ENCODE results near the gene MYG1.
A peak's percentile ranks its signal among the peaks of the same experiment; 100 is the strongest.
"Not testable (repeated sequence)": the region's sequence is repeated elsewhere in the genome, so short reads cannot be mapped to it uniquely, and the experiment has no call there.

Gene MYG1

GRCh38 chr12:53327435-53328042, 28.0 kb downstream of the MYG1 start:
- no peaks in the 10 kb centered on the region for H3K36me3 Mint-ChIP-seq (ENCODE audit: low read depth)

GRCh38 chr12:53328043-53328435, 28.5 kb downstream of the MYG1 start:
- Mint-ChIP-seq H3K27me3 (ENCODE audit: low read depth) (peaks cover 18% of the 10 kb centered on the region), H3K4me3 (no peak overlapping the region)

More at GRCh38 chr12:53327435-53328042, 28.0 kb downstream of the MYG1 start:
- H3K27ac Mint-ChIP-seq: no peak overlapping the region
- H3K4me1 Mint-ChIP-seq (ENCODE audit: low read depth): peaks cover 13% of the 10 kb centered on the region
- H3K9me3 Mint-ChIP-seq: no peaks in the 10 kb centered on the region
- peaks cover 18% of the 10 kb centered on the region for H3K27me3 Mint-ChIP-seq (ENCODE audit: low read depth)
- H3K4me3 Mint-ChIP-seq: no peak overlapping the region

GRCh38 chr12:53330671-53331070, 31.2 kb downstream of the MYG1 start:
- H3K27ac Mint-ChIP-seq: no peak overlapping the region
- no peaks in the 10 kb centered on the region for H3K4me1 Mint-ChIP-seq (ENCODE audit: low read depth)
- no peak overlapping the region for H3K4me3 Mint-ChIP-seq
- H3K27me3 Mint-ChIP-seq (ENCODE audit: low read depth): peaks cover 38% of the 10 kb centered on the region
- no peaks in the 10 kb centered on the region for H3K9me3 Mint-ChIP-seq
- H3K36me3 Mint-ChIP-seq (ENCODE audit: low read depth): no peaks in the 10 kb centered on the region

More at GRCh38 chr12:53328043-53328435, 28.5 kb downstream of the MYG1 start:
- Mint-ChIP-seq H3K4me1 (ENCODE audit: low read depth) (peaks cover 10% of the 10 kb centered on the region), H3K27ac (no peak overlapping the region), H3K9me3 (no peaks in the 10 kb centered on the region), H3K36me3 (ENCODE audit: low read depth) (no peaks in the 10 kb centered on the region)

DNA sequence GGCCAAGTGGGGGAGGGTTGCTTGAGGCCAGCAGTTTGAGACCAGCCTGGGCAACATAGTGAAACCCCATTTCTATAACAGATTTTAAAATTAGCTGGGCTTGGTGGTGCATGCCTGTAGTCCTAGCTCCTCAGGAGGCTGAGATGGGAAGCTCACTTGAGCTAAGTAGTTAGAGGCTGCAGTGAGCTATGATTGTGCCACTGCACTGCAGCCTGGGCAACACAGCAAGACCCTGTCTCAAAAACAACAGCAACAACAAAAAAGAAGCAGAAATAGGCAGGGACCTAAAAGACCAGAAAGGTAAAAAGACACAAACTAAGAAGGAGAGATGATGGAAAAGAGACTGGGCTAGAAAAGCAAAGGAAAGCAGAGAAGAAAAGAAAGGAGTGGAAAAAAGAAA, 32.8 kb downstream of the MYG1 start:
- not testable (repeated sequence) for H3K27ac Mint-ChIP-seq; H3K4me1 Mint-ChIP-seq (ENCODE audit: low read depth); H3K4me3 Mint-ChIP-seq; H3K36me3 Mint-ChIP-seq (ENCODE audit: low read depth); H3K9me3 Mint-ChIP-seq
- H3K27me3 Mint-ChIP-seq (ENCODE audit: low read depth): peaks cover 51% of the 10 kb centered on the region

GRCh38 chr12:53332744-53333143, 33.2 kb downstream of the MYG1 start:
- Mint-ChIP-seq H3K36me3 (ENCODE audit: low read depth) (no peaks in the 10 kb centered on the region), H3K4me1 (ENCODE audit: low read depth) (peaks cover 4% of the 10 kb centered on the region), H3K27ac (no peak overlapping the region), H3K9me3 (no peaks in the 10 kb centered on the region), H3K27me3 (ENCODE audit: low read depth) (peaks cover 50% of the 10 kb centered on the region), H3K4me3 (no peak overlapping the region)

DNA sequence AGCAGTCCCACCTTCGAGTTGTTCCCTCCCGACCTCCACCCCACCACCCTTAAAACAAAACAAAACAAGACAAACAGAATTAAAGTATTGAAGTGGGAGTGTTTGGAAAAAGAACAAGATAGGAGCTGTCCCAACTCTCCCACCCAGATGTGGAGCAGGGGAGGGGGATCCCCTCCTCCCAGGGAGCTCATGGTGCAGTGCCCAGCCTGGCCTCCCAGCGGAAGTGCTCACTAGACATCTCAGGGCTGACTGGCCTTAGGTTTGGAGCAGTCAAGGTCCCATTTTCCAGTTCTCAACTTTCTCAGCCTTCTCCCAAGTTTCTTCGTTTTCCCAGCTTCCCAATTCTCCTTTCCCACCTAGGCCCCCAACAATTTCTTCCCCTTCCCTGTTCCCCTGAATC, 33.8 kb downstream of the MYG1 start:
- no peaks in the 10 kb centered on the region for H3K9me3 Mint-ChIP-seq

DNA sequence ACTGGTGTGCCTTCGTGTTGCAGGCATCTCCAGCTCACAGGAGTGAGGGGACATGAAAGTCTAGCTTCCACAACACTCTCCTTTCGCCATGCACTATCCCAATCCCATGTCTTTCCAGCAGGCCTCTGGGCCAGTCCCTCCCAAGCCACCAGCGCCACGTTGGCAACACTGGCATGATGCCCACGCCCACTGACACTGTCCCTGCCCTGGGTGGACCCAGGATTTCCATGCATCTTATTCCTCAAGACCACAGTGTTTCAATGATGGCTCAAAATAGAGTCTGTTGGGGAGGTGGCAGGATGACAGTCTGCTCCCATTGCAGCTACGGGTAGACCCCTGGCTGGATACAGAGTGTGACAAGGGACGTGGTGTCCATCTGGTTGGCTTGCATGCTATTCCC, 34.4 kb downstream of the MYG1 start:
- Mint-ChIP-seq H3K27me3 (ENCODE audit: low read depth) (peaks cover 57% of the 10 kb centered on the region), H3K4me3 (no peak overlapping the region), H3K9me3 (no peaks in the 10 kb centered on the region), H3K36me3 (ENCODE audit: low read depth) (no peaks in the 10 kb centered on the region), H3K27ac (no peak overlapping the region), H3K4me1 (ENCODE audit: low read depth) (peaks cover 9% of the 10 kb centered on the region)

More for the DNA sequence above, 33.8 kb downstream of the MYG1 start:
- Mint-ChIP-seq H3K4me3 (no peak overlapping the region), H3K27me3 (ENCODE audit: low read depth) (peaks cover 54% of the 10 kb centered on the region), H3K27ac (no peak overlapping the region), H3K36me3 (ENCODE audit: low read depth) (no peaks in the 10 kb centered on the region), H3K4me1 (ENCODE audit: low read depth) (peaks cover 8% of the 10 kb centered on the region)

DNA sequence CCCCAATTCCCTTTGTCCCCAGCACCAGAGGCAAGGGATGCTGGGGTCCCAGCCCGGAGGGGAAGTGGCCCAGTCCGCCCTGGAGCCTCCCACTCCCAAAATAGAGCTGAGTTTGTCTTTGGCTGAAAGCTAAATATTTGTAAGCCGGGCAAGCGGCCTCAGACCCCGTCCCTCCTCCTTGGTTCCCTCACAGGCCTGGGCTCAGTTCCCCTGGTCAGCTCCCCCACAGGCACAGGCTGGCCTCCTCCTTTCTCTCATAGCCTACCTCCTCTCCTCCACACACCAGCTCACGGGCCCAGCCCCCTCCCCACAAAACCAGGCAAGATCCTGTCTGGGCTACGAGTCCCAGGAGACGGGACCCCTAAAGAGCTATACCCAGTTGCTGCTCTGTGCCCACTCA, 35.3 kb downstream of the MYG1 start:
- H3K9me3 Mint-ChIP-seq: no peaks in the 10 kb centered on the region
- H3K27ac Mint-ChIP-seq: no peak overlapping the region
- H3K4me3 Mint-ChIP-seq: no peak overlapping the region
- H3K4me1 Mint-ChIP-seq (ENCODE audit: low read depth): peaks cover 9% of the 10 kb centered on the region
- H3K36me3 Mint-ChIP-seq (ENCODE audit: low read depth): no peaks in the 10 kb centered on the region
- peaks cover 59% of the 10 kb centered on the region for H3K27me3 Mint-ChIP-seq (ENCODE audit: low read depth)

GRCh38 chr12:53336181-53336681, 36.7 kb downstream of the MYG1 start, which contains the start of gene SP7:
Gene SP7, minus strand, starts transcription at chr12:53336354. Its CDS starts 708 bp downstream, at chr12:53335646.
- Mint-ChIP-seq H3K4me3 (no peak within 1 kb of the TSS), H3K9me3 (no peaks in the 10 kb centered on the region), H3K27me3 (ENCODE audit: low read depth) (peaks cover 66% of the 10 kb centered on the region), H3K36me3 (ENCODE audit: low read depth) (no peaks in the 10 kb centered on the region), H3K4me1 (ENCODE audit: low read depth) (peaks cover 9% of the 10 kb centered on the region), H3K27ac (no peak within 1 kb of the TSS)

DNA sequence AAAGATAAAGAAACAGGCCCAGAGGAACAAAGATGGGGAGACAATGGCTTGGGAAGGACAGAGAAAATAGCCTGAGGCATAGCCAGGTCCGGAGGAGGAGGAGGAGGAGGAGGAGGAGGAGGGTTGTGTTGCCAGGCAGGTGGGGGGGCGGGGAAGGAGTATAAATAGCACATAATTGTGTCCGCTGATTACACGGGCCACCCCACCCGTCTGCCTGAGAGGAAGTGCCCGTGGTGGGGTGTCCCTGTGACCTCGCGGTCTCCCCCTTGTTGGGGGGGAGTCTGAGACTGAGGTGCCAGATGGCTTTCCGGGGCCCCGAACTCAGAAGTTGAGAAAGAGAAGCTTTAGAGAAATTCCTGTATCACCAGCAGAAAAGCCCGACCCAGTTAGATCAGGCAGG, 38.5 kb downstream of the MYG1 start:
- peaks cover 62% of the 10 kb centered on the region for H3K27me3 Mint-ChIP-seq (ENCODE audit: low read depth)
- H3K4me3 Mint-ChIP-seq: peak overlapping the region; percentile 2
- no peaks in the 10 kb centered on the region for H3K9me3 Mint-ChIP-seq
- no peaks in the 10 kb centered on the region for H3K36me3 Mint-ChIP-seq (ENCODE audit: low read depth)
- peaks cover 9% of the 10 kb centered on the region for H3K4me1 Mint-ChIP-seq (ENCODE audit: low read depth)
- H3K27ac Mint-ChIP-seq: no peak overlapping the region

GRCh38 chr12:53338916-53339315, 39.4 kb downstream of the MYG1 start:
- no peaks in the 10 kb centered on the region for H3K36me3 Mint-ChIP-seq (ENCODE audit: low read depth)
- H3K27ac Mint-ChIP-seq: no peak overlapping the region
- peaks cover 11% of the 10 kb centered on the region for H3K4me1 Mint-ChIP-seq (ENCODE audit: low read depth)
- peaks cover 57% of the 10 kb centered on the region for H3K27me3 Mint-ChIP-seq (ENCODE audit: low read depth)
- H3K9me3 Mint-ChIP-seq: no peaks in the 10 kb centered on the region
- no peak overlapping the region for H3K4me3 Mint-ChIP-seq

GRCh38 chr12:53340398-53340797, 40.9 kb downstream of the MYG1 start:
- no peaks in the 10 kb centered on the region for H3K9me3 Mint-ChIP-seq
- H3K27ac Mint-ChIP-seq: no peak overlapping the region
- peaks cover 20% of the 10 kb centered on the region for H3K4me1 Mint-ChIP-seq (ENCODE audit: low read depth)
- no peaks in the 10 kb centered on the region for H3K36me3 Mint-ChIP-seq (ENCODE audit: low read depth)
- peaks cover 48% of the 10 kb centered on the region for H3K27me3 Mint-ChIP-seq (ENCODE audit: low read depth)
- H3K4me3 Mint-ChIP-seq: no peak overlapping the region

DNA sequence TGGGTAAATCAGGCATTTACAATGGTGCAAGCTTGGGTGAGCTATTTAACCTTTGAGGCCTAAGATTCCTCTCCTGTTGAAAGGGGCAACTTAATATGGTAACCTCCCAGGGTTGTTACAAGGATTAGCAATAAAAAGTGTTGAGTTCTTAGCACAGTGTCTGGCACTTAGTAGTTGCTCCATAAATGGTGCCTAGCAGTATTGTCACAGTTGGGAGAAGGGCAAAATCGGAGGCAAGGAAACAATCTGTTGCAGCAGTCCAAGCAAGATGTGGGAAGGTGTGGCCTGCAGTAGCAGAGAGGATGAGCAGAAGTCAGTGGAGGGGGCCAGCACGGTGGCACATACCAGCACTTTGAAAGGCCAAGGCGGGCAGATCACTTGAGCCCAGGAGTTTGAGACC, 44.0 kb downstream of the MYG1 start:
- Mint-ChIP-seq H3K27me3 (ENCODE audit: low read depth) (peaks cover 21% of the 10 kb centered on the region), H3K4me3 (peak overlapping the region; percentile 30), H3K27ac (no peak overlapping the region), H3K9me3 (no peaks in the 10 kb centered on the region), H3K36me3 (ENCODE audit: low read depth) (no peaks in the 10 kb centered on the region), H3K4me1 (ENCODE audit: low read depth) (peaks cover 13% of the 10 kb centered on the region)

DNA sequence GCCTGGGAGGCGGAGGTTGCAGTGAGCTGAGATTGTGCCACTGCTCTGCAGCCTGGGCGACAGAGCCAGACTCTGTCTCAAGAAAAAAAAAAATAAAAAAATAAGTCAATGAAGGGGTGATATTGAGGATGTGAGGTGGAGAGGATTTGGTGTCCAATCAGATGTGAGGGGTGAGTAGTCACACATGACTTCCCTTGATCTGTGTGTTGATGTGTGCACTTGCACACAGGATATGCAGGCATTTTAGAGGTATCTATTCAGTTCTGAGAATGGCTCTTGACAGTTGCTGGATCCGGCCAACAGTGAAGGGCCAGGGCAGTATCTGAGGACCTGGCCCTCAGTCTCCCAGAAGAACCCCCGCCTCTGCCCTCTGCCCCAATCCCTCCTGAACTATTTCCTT, 44.5 kb downstream of the MYG1 start:
- Mint-ChIP-seq H3K27me3 (ENCODE audit: low read depth) (peaks cover 19% of the 10 kb centered on the region), H3K9me3 (no peaks in the 10 kb centered on the region), H3K4me1 (ENCODE audit: low read depth) (peaks cover 13% of the 10 kb centered on the region), H3K27ac (peak overlapping the region; percentile 71), H3K36me3 (ENCODE audit: low read depth) (no peaks in the 10 kb centered on the region), H3K4me3 (peak overlapping the region; percentile 73)

- peak overlapping the region; percentile 73 for H3K4me3 Mint-ChIP-seq
- no peaks in the 10 kb centered on the region for H3K36me3 Mint-ChIP-seq (ENCODE audit: low read depth)
- peaks cover 13% of the 10 kb centered on the region for H3K4me1 Mint-ChIP-seq (ENCODE audit: low read depth)
- peak overlapping the region; percentile 71 for H3K27ac Mint-ChIP-seq
- H3K27me3 Mint-ChIP-seq (ENCODE audit: low read depth): peaks cover 19% of the 10 kb centered on the region
- no peaks in the 10 kb centered on the region for H3K9me3 Mint-ChIP-seq
These were observed 45.0 kb downstream of the MYG1 start for GRCh38 chr12:53344487-53344823.
